ENCODE data around the gene GSDMA. TPM values are rescaled to one million over a fixed set of nuclear protein-coding genes. Genes with fewer than 3 reads are reported as not detected.

The GSDMA gene, protein sequence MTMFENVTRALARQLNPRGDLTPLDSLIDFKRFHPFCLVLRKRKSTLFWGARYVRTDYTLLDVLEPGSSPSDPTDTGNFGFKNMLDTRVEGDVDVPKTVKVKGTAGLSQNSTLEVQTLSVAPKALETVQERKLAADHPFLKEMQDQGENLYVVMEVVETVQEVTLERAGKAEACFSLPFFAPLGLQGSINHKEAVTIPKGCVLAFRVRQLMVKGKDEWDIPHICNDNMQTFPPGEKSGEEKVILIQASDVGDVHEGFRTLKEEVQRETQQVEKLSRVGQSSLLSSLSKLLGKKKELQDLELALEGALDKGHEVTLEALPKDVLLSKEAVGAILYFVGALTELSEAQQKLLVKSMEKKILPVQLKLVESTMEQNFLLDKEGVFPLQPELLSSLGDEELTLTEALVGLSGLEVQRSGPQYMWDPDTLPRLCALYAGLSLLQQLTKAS
- total RNA-seq, result 1 to 10 TPM in 1 of 2 donors, not detected in 1; 1.2 TPM

DNA sequence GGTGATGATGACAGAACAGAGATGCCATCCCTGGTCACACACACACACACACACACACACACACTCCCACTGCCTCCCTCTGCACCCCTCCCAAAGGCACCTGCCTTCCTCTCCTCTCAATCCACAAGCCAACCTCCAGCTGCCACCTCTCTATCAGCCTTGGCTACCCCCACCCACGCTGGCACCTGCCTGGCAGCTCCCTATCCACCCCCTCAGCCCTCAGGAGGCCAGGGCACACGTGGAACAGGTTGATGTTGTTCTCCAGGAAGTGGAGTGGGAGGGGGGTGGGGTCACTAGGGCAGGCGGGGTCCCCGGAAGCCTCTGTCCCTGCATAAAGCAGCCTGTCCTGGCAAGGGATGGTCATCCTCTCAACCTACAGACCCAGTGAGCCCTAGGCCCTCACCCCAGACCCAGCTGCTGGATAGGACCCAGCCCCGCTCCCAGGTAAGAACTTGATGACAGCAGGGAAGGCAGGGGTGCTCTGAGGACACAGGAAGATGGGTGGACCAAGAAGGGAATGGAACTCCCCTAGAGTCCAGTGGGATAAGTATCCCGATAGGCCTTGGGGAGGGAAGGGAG is at the start of gene GSDMA:
Gene GSDMA (plus strand): TSS at position 363 of the 579 bp plus-strand sequence. CDS start 2,684 bp downstream, outside the sequence.
- Histone ChIP-seq H3K9me3 (no peaks in the 10 kb centered on the region), H3K4me1 (replicated peaks) (no peaks in the 10 kb centered on the region), H3K36me3 (no peaks in the 10 kb centered on the region), H3K27ac (no peak within 1 kb of the TSS), H3K4me3 (no peak within 1 kb of the TSS), H3K27me3 (replicated peaks; ENCODE audit: insufficient read depth) (no peaks in the 10 kb centered on the region)
- intact Hi-C loops (cut with DNase I), result no loop called here
- no peak for TF ChIP-seq POLR2AphosphoS5 (IDR thresholded peaks at IDR 0.05)
- TF ChIP-seq, protein P1, sequence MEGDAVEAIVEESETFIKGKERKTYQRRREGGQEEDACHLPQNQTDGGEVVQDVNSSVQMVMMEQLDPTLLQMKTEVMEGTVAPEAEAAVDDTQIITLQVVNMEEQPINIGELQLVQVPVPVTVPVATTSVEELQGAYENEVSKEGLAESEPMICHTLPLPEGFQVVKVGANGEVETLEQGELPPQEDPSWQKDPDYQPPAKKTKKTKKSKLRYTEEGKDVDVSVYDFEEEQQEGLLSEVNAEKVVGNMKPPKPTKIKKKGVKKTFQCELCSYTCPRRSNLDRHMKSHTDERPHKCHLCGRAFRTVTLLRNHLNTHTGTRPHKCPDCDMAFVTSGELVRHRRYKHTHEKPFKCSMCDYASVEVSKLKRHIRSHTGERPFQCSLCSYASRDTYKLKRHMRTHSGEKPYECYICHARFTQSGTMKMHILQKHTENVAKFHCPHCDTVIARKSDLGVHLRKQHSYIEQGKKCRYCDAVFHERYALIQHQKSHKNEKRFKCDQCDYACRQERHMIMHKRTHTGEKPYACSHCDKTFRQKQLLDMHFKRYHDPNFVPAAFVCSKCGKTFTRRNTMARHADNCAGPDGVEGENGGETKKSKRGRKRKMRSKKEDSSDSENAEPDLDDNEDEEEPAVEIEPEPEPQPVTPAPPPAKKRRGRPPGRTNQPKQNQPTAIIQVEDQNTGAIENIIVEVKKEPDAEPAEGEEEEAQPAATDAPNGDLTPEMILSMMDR (IDR thresholded peaks at IDR 0.05), result no peak
- TF ChIP-seq POLR2A (IDR thresholded peaks at IDR 0.05), result no peak
- WGBS, result 59% methylated on average over 6 of the region's 6 CpGs
- no peak for DNase-seq (ENCODE audit: low spot score)

DNA sequence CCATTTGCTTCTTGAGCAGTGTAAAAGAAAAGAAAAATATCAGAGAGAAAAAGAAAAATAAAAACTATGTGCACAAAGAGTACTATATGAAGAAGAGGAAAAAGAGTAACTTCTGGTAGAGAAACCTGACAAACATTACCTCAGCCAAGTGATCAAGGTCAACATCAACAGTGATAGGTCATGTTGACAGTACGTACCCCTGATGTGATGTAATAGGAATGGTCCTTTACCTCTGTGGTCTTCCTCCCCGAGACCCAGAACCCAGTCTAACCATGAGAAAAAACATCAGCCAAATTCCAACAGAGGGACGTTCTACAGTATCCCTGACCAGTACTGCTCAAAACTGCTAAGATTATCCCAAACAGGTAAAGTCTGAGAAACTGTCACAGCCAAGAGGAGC is 48.8 kb upstream of the GSDMA start:
- 87% methylated on average over 3 of the region's 3 CpGs for WGBS
- TF ChIP-seq, protein P1 (IDR thresholded peaks at IDR 0.05), result no peak
- no peak for TF ChIP-seq POLR2AphosphoS5 (IDR thresholded peaks at IDR 0.05)
- TF ChIP-seq POLR2A (IDR thresholded peaks at IDR 0.05), result no peak
- Histone ChIP-seq H3K36me3 (no peaks in the 10 kb centered on the region), H3K9me3 (no peaks in the 10 kb centered on the region), H3K27me3 (replicated peaks; ENCODE audit: insufficient read depth) (no peaks in the 10 kb centered on the region), H3K4me1 (replicated peaks) (no peaks in the 10 kb centered on the region), H3K27ac (no peak overlapping the region), H3K4me3 (no peak overlapping the region)
- DNase-seq (ENCODE audit: low spot score), result no peak
- intact Hi-C loops (cut with DNase I), result no loop called here

DNA sequence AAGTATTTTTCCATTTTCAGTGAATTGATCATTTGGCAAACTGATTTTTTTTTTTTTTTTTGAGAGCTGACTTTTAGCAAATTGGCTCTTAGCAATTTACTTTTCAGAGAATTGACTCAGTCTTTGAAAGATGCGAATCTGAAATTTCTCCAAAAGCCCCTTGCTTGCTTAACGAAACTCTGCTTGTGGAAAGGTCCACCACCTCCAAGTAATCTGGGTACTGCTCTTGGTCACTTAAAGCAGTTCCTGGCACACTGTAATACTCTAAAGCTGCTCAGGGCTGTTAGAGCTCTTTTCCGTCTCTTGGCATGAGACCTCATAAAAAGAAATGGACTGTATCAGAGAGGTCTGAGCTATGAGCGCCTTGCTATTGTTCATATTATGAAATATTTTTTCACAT is 47.2 kb upstream of the GSDMA start:
- DNase-seq (ENCODE audit: low spot score), result no peak
- Histone ChIP-seq H3K36me3 (peaks cover 0 to 4% of the 10 kb centered on the region in 2 donors), H3K27me3 (replicated peaks; ENCODE audit: insufficient read depth) (no peaks in the 10 kb centered on the region), H3K4me1 (replicated peaks) (no peaks in the 10 kb centered on the region), H3K9me3 (no peaks in the 10 kb centered on the region), H3K27ac (no peak overlapping the region), H3K4me3 (no peak overlapping the region)
- WGBS, result 82% methylated on average over 4 of the region's 4 CpGs
- TF ChIP-seq POLR2A (IDR thresholded peaks at IDR 0.05) (no peak), POLR2AphosphoS5 (IDR thresholded peaks at IDR 0.05) (no peak)
- TF ChIP-seq, protein P1 (IDR thresholded peaks at IDR 0.05), result no peak
- intact Hi-C loops (cut with DNase I), result no loop called here

DNA sequence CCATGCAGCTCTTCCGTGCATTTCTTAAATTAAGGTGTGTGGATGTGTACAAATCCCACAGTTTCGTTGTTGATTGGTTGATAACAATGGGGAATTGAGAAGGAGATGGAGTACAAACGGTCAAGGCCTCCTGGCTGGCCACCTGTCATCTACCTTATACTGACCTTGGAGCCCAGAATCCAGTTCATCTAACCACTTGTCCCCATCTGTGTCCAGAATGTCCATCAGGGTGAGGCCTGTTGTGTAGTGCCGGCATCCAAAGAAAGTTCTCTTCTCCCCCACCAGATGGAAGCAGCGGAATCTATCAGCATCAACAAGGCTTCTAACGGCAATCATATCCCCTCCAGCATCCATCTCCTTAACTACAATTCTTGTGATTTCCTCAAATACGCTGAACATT is 45.9 kb upstream of the GSDMA start:
- 86% methylated on average over 7 of the region's 7 CpGs for WGBS
- intact Hi-C loops (cut with DNase I), result no loop called here

More for the DNA sequence above, 45.9 kb upstream of the GSDMA start:
- TF ChIP-seq POLR2AphosphoS5 (IDR thresholded peaks at IDR 0.05) (no peak), POLR2A (IDR thresholded peaks at IDR 0.05) (no peak)
- TF ChIP-seq, protein P1 (IDR thresholded peaks at IDR 0.05), result no peak
- no peaks in the 10 kb centered on the region for H3K4me1 ChIP-seq (replicated peaks)
- no peak for DNase-seq (ENCODE audit: low spot score)
- H3K9me3 ChIP-seq, result no peaks in the 10 kb centered on the region
- no peak overlapping the region for H3K27ac ChIP-seq
- peaks cover 4 to 6% of the 10 kb centered on the region in 2 donors for H3K36me3 ChIP-seq
- no peak overlapping the region for H3K4me3 ChIP-seq
- H3K27me3 ChIP-seq (replicated peaks; ENCODE audit: insufficient read depth), result no peaks in the 10 kb centered on the region
